COLO829 (cell line): Measurements from ENCODE around the gene UBASH3A.

ENCODE experiments used
- DNase-seq: peaks from one replicate; pipeline ENCODE4 v3.0.0; 2012; ENCODE audit warnings: low spot score

UBASH3A gene

GRCh38 chr21:42491328-42491727 lies 87.6 kb downstream of the UBASH3A start:
- DNase-seq: no peak

GRCh38 chr21:42492201-42492600 lies 88.5 kb downstream of the UBASH3A start:
- no peak for DNase-seq

- no peak for DNase-seq
Observed at GRCh38 chr21:42493109-42494060, 89.7 kb downstream of the UBASH3A start.

GRCh38 chr21:42495027-42495426 lies 91.3 kb downstream of the UBASH3A start:
- no peak for DNase-seq

- no peak for DNase-seq
Observed at GRCh38 chr21:42495765-42496119, 92.0 kb downstream of the UBASH3A start.

GRCh38 chr21:42496120-42496838 lies 92.6 kb downstream of the UBASH3A start, which contains the start of gene RSPH1:
TSS of gene RSPH1 (minus strand) at chr21:42496224. CDS start at chr21:42496186, 38 bp downstream.
- DNase-seq: peak; percentile 98

GRCh38 chr21:42496839-42497202 lies 93.1 kb downstream of the UBASH3A start:
- no peak for DNase-seq
